ENCODE results near the gene SRPK2.

SRPK2 gene

GRCh38 chr7:105084581-105084980 lies 304.1 kb downstream of the SRPK2 start:
- no peak for TF ChIP-seq CTCF (IDR thresholded peaks at IDR 0.05; ENCODE audit: low read depth, low read length)
- Histone ChIP-seq H3K9me3 (no peaks in the 10 kb centered on the region), H3K4me3 (ENCODE audit: low read depth, low read length) (no peak overlapping the region), H3K27me3 (no peaks in the 10 kb centered on the region), H3K36me3 (peaks cover 73% of the 10 kb centered on the region), H3K4me1 (no peaks in the 10 kb centered on the region)
- no peak for DNase-seq

DNA sequence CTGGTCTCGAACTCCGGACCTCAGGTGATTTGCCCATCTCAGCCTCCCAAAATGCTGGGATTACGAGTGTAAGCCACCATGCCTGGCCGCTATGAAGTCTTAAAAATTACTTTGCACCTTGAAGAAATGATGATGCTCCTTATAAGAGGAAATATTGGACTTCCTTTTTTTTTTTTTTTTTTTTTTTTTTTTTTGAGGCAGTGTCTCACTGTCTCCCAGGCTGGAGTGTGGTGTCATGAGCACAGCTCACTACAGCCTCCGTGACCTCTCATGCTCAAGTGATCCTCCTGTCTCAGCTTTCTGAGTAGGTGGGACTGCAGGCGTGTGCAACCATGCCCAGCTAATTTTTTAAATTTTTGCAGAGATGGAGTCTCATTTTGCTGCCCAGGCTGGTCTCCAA lies 309.4 kb downstream of the SRPK2 start:
- Histone ChIP-seq H3K9me3 (no peaks in the 10 kb centered on the region), H3K4me1 (no peaks in the 10 kb centered on the region), H3K27me3 (no peaks in the 10 kb centered on the region), H3K36me3 (peaks cover 84% of the 10 kb centered on the region), H3K4me3 (ENCODE audit: low read depth, low read length) (no peak overlapping the region)
- no peak for DNase-seq
- no peak for TF ChIP-seq CTCF (IDR thresholded peaks at IDR 0.05; ENCODE audit: low read depth, low read length)

- H3K4me1 ChIP-seq, result no peaks in the 10 kb centered on the region
- no peaks in the 10 kb centered on the region for H3K9me3 ChIP-seq
- TF ChIP-seq CTCF (IDR thresholded peaks at IDR 0.05; ENCODE audit: low read depth, low read length), result no peak
- H3K4me3 ChIP-seq (ENCODE audit: low read depth, low read length), result no peak overlapping the region
- no peak for DNase-seq
- no peaks in the 10 kb centered on the region for H3K27me3 ChIP-seq
- peaks cover 77% of the 10 kb centered on the region for H3K36me3 ChIP-seq
Observed at GRCh38 chr7:105073143-105073542, 315.6 kb downstream of the SRPK2 start.

DNA sequence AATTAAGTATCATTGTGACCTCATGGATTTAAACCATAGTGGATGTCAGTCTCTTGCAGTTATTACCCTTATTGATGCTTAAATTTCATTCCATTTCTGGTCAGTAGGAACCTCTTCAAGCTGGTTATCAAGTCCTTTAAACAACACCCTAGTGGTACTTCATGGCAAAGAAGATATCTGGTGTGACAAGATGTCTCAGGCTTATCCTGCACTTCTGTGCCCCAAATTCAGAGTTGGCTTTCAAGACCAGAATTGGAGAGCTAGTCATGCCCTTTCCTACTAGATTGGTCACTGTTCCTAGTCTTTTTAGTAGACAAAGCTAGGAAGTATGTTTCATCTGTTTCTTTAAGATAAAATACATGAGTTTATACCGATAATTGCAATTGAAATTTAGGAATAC lies 319.8 kb downstream of the SRPK2 start:
- no peak overlapping the region for H3K4me3 ChIP-seq (ENCODE audit: low read depth, low read length)
- peaks cover 48% of the 10 kb centered on the region for H3K36me3 ChIP-seq
- H3K27me3 ChIP-seq, result no peaks in the 10 kb centered on the region
- no peaks in the 10 kb centered on the region for H3K9me3 ChIP-seq
- TF ChIP-seq CTCF (IDR thresholded peaks at IDR 0.05; ENCODE audit: low read depth, low read length), result no peak
- DNase-seq, result no peak
- H3K4me1 ChIP-seq, result no peaks in the 10 kb centered on the region

DNA sequence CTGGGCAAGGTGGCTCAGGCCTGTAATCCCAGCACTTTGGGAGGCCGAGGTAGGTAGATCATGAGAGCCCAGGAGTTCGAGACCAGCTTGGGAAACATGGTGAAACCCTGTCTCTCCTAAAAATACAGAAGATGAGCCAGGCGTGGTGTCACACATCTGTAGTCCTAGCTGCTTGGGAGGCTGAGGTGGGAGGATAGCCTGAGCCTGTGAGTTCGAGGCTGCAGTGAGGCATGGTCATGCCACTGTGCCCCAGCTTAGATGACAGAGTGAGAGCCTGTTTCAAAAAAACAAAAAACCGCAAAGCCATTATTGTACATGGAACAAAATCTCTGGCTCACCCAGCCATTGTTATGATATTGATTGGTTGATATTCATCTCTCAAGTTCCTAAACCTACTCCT lies 321.0 kb downstream of the SRPK2 start:
- no peaks in the 10 kb centered on the region for H3K27me3 ChIP-seq
- H3K9me3 ChIP-seq, result no peaks in the 10 kb centered on the region
- TF ChIP-seq CTCF (IDR thresholded peaks at IDR 0.05; ENCODE audit: low read depth, low read length), result no peak
- H3K36me3 ChIP-seq, result peaks cover 54% of the 10 kb centered on the region
- no peak overlapping the region for H3K4me3 ChIP-seq (ENCODE audit: low read depth, low read length)
- H3K4me1 ChIP-seq, result no peaks in the 10 kb centered on the region
- no peak for DNase-seq
